Adrenal gland (tissue), 12 donors: Measurements from ENCODE around the gene ZNF138. TPM values are rescaled to one million over a fixed set of nuclear protein-coding genes. Genes with fewer than 3 reads are reported as not detected.
"Not testable (repeated sequence)": the region's sequence is repeated elsewhere in the genome, so short reads cannot be mapped to it uniquely, and the experiment has no call there.

Experiments
- DNase-seq, 7 donors: peaks; one replicate each; pipeline ENCODE4 v3.0.0-alpha.2; 2019 to 2020
- H3K27ac ChIP-seq, 5 donors: fragments of 200-600 bp; sonication (generic) in 4 of 5; 1 replicate in 3 of 5; 2 replicates in 2 of 5; pipeline versions ENCODE4 v1.5.1 to v1.8.0; 2016 to 2020; ENCODE audit warnings: mild to moderate bottlenecking in 1 of 5
- H3K27me3 ChIP-seq: fragments of 200-600 bp; 2 replicates; pipeline ENCODE4 v1.8.0; 2021
- H3K36me3 ChIP-seq, 2 donors: fragments of 200-600 bp; replicated peaks in 1 of 2; 1 replicate in 1 of 2; 2 replicates in 1 of 2; pipeline versions ENCODE4 v1.5.1 to v1.8.0; 2018 to 2022
- H3K4me1 ChIP-seq, 2 donors: fragments of 200-600 bp; replicated peaks in 1 of 2; 1 replicate in 1 of 2; 2 replicates in 1 of 2; pipeline versions ENCODE4 v1.5.1 to v1.8.0; 2018 to 2021
- H3K4me3 ChIP-seq, 4 donors: fragments of 200-600 bp; sonication (generic) in 3 of 4; one replicate each; pipeline ENCODE4 v1.5.1; 2016 to 2018
- H3K9me3 ChIP-seq, 3 donors: fragments of 200-600 bp; sonication (generic) in 1 of 3; replicated peaks in 1 of 3; 1 replicate in 2 of 3; 2 replicates in 1 of 3; pipeline versions ENCODE4 v1.5.1 to v1.8.0; 2016 to 2021
- CTCF ChIP-seq, 6 experiments: fragments of 450-650 bp in 4 of 6; fragments of 200-600 bp in 2 of 6; sonication (generic) in 1 of 6; IDR thresholded peaks; 1 replicate in 5 of 6; 2 replicates in 1 of 6; pipeline versions ENCODE4 v1.5.1 to v1.8.0; 2016 to 2021; ENCODE audit warnings: antibody characterized with exemption in 6 of 6, mild to moderate bottlenecking in 2 of 6, moderate library complexity in 1 of 6
- POLR2A ChIP-seq, 2 donors: fragments of 450-650 bp; IDR thresholded peaks; one replicate each; pipeline ENCODE4 v1.6.1; 2017; ENCODE audit warnings: antibody characterized with exemption in 2 of 2, mild to moderate bottlenecking in 2 of 2, moderate library complexity in 1 of 2
- WGBS, 4 donors: extraction: QIAGEN DNeasy Blood & Tissue Kit in 2 of 4; methylation state at CpG; one replicate each; pipeline versions ENCODE4 v1.1.5 to v1.1.7; 2013 to 2017; 5-methylcytosine and 5-hydroxymethylcytosine counted together
- intact Hi-C, 2 donors: fragments of 100-400 bp; cut with DNase I; formaldehyde crosslinking; loops; one replicate each; pipeline versions ENCODE4 v1.14.1 to v1.15.0; 2022 to 2023
- polyA plus RNA-seq, 3 donors: library from polyadenylated mRNA; stranded (reverse); fragments of 200-250 nt in 2 of 3; fragments of 350-450 nt in 1 of 3; fragmentation: Illumina TruSeq in 1 of 3; extraction: RNeasy Lipid Tissue Mini Kit (QIAGEN cat#74804) in 1 of 3; gene quantifications; one replicate each; pipeline ENCODE4 v1.2.3, GENCODE V29; 2013 to 2014
- total RNA-seq, 9 donors: library from RNA; depleted of rRNA in 4 of 9; stranded (reverse); fragments of >200 nt in 4 of 9; fragments of 120-200 nt in 1 of 9; fragmentation: NEBNext Ultra II Directional in 1 of 9; extraction: Animal tissue kit (Norgen Biotek cat#: 25700) in 1 of 9; gene quantifications; one replicate each; pipeline versions ENCODE4 v1.1.0 to v1.2.4, GENCODE V29; 2013 to 2023
- donor health status: healthy with polysubstance abuse.
- donor health status: Bipolar disorder and iron deficiency.
- donor health status: DM: yes; HTN: yes; CAD: no.
- donor health status: DM: no; HTN: no; CAD: no.
- donor health status: DM: no; HTN: no; CAD: no.
- donor health status: DM: yes; HTN: yes; CAD: no.

Gene ZNF138
- total and polyA plus RNA-seq, 12 donors, result 6.1 to 29.3 (median 14.7) TPM

- 92 to 100% (median 98%) methylated on average over 1 of the region's 1 CpG for WGBS, 4 donors
- intact Hi-C loops, result no loop called here
- Histone ChIP-seq H3K36me3 (no peaks in the 10 kb centered on the region), H3K4me1 (no peaks in the 10 kb centered on the region), H3K9me3 (no peaks in the 10 kb centered on the region), H3K27ac (no peak overlapping the region), H3K4me3 (no peak overlapping the region), H3K27me3 (no peaks in the 10 kb centered on the region)
- no peak for TF ChIP-seq CTCF (IDR thresholded peaks at IDR 0.05)
- no peak for TF ChIP-seq POLR2A (IDR thresholded peaks at IDR 0.05)
- no peak for DNase-seq
Observed at GRCh38 chr7:64830926-64831325, 36.7 kb downstream of the ZNF138 start.

GRCh38 chr7:64832136-64832535 lies 37.9 kb downstream of the ZNF138 start:
- TF ChIP-seq POLR2A (IDR thresholded peaks at IDR 0.05) (no peak), CTCF (IDR thresholded peaks at IDR 0.05) (no peak)
- intact Hi-C loops, result no loop called here
- WGBS, 4 donors, result 83 to 93% (median 84%) methylated on average over 4 of the region's 4 CpGs
- H3K4me3 ChIP-seq, result no peak overlapping the region
- no peaks in the 10 kb centered on the region for H3K27me3 ChIP-seq
- H3K4me1 ChIP-seq, result no peaks in the 10 kb centered on the region
- H3K9me3 ChIP-seq, result no peaks in the 10 kb centered on the region
- DNase-seq, result no peak
- no peaks in the 10 kb centered on the region for H3K36me3 ChIP-seq
- H3K27ac ChIP-seq, result no peak overlapping the region

GRCh38 chr7:64834989-64835388 lies 40.8 kb downstream of the ZNF138 start:
- Histone ChIP-seq H3K27ac (no peak overlapping the region), H3K36me3 (no peaks in the 10 kb centered on the region), H3K27me3 (no peaks in the 10 kb centered on the region), H3K4me1 (no peaks in the 10 kb centered on the region), H3K9me3 (no peaks in the 10 kb centered on the region), H3K4me3 (no peak overlapping the region)
- DNase-seq, result no peak
- WGBS, 4 donors, result 76 to 90% (median 85%) methylated on average over 16 of the region's 16 CpGs
- intact Hi-C loops, result no loop called here
- TF ChIP-seq CTCF (IDR thresholded peaks at IDR 0.05), result no peak
- no peak for TF ChIP-seq POLR2A (IDR thresholded peaks at IDR 0.05)

GRCh38 chr7:64835856-64836255 lies 41.6 kb downstream of the ZNF138 start:
- H3K4me1 ChIP-seq, H3K36me3 ChIP-seq, H3K27ac ChIP-seq, H3K9me3 ChIP-seq, DNase-seq, H3K27me3 ChIP-seq, intact Hi-C loops, H3K4me3 ChIP-seq: not testable (repeated sequence)
- WGBS, 4 donors, result 89 to 96% (median 93%) methylated on average over 6 to 8 of the region's 8 CpGs

- H3K4me3 ChIP-seq, H3K4me1 ChIP-seq, H3K27me3 ChIP-seq, intact Hi-C loops, H3K36me3 ChIP-seq, H3K27ac ChIP-seq, DNase-seq, H3K9me3 ChIP-seq: not testable (repeated sequence)
- 91 to 95% (median 93%) methylated on average over 2 to 15 of the region's 17 CpGs for WGBS, 4 donors
Observed at GRCh38 chr7:64838051-64838450, 43.8 kb downstream of the ZNF138 start.
